NK-92 treated with Interleukin-12 subunit alpha and Interleukin-12 subunit beta, amount 100 ng/mL, for 24 hours (cell line): ENCODE data around the gene CLN5.
A peak's percentile ranks its signal among the peaks of the same experiment; 100 is the strongest.

Source experiments
- DNase-seq: peaks from one replicate; lab custom pipeline; 2025; lab: John Stamatoyannopoulos, UW

The CLN5 gene

GRCh38 chr13:77019756-77020155 is 27.9 kb downstream of the CLN5 start:
- no peak for DNase-seq

GRCh38 chr13:77022341-77022740 is 30.5 kb downstream of the CLN5 start:
- DNase-seq = no peak

- peak; percentile 73 for DNase-seq
Observed at GRCh38 chr13:77026255-77026860, 34.5 kb downstream of the CLN5 start.

- DNase-seq = peak; percentile 68
Observed at GRCh38 chr13:77026861-77027621, 35.2 kb downstream of the CLN5 start, which contains the start of gene FBXL3. TSS of gene FBXL3 (minus strand) at chr13:77027159. CDS start at chr13:77021860, 5,299 bp downstream.

- no peak for DNase-seq
Observed at GRCh38 chr13:77028202-77028601, 36.3 kb downstream of the CLN5 start.

- DNase-seq = no peak
Observed at GRCh38 chr13:77029436-77029835, 37.6 kb downstream of the CLN5 start.

- no peak for DNase-seq
Observed at GRCh38 chr13:77031656-77032243, 39.9 kb downstream of the CLN5 start.

- DNase-seq = no peak
Observed at GRCh38 chr13:77033717-77034302, 41.9 kb downstream of the CLN5 start.

- DNase-seq = no peak
Observed at GRCh38 chr13:77034881-77035280, 43.0 kb downstream of the CLN5 start.

GRCh38 chr13:77036279-77036678 is 44.4 kb downstream of the CLN5 start:
- DNase-seq = no peak

GRCh38 chr13:77038907-77039480 is 47.1 kb downstream of the CLN5 start:
- no peak for DNase-seq

GRCh38 chr13:77040076-77040475 is 48.2 kb downstream of the CLN5 start:
- no peak for DNase-seq

GRCh38 chr13:77040835-77041234 is 49.0 kb downstream of the CLN5 start:
- DNase-seq = no peak

- no peak for DNase-seq
Observed at GRCh38 chr13:77042566-77043177, 50.8 kb downstream of the CLN5 start.

GRCh38 chr13:77047649-77048343 is 55.9 kb downstream of the CLN5 start:
- no peak for DNase-seq

GRCh38 chr13:77048681-77049080 is 56.8 kb downstream of the CLN5 start:
- no peak for DNase-seq

- DNase-seq = no peak
Observed at GRCh38 chr13:77053192-77053591, 61.3 kb downstream of the CLN5 start.
